Stimulated activated CD4-positive, alpha-beta T cell treated with anti-CD3 and anti-CD28 coated beads, TNF-alpha, amount 100 ng/mL, for 1 hour (primary cell): ENCODE data around the gene BSG.
A peak's percentile ranks its signal among the peaks of the same experiment; 100 is the strongest.
"Not testable (repeated sequence)": the region's sequence is repeated elsewhere in the genome, so short reads cannot be mapped to it uniquely, and the experiment has no call there.

Experiments used
- DNase-seq, 3 donors: peaks; one replicate each; pipeline ENCODE4 v3.0.0-alpha.2; 2020; ENCODE audit warnings: low read depth in 3 of 3, low spot score in 1 of 3

BSG gene

GRCh38 chr19:603779-604178 lies 31.4 kb downstream of the BSG start:
- not testable (repeated sequence) for DNase-seq

DNA sequence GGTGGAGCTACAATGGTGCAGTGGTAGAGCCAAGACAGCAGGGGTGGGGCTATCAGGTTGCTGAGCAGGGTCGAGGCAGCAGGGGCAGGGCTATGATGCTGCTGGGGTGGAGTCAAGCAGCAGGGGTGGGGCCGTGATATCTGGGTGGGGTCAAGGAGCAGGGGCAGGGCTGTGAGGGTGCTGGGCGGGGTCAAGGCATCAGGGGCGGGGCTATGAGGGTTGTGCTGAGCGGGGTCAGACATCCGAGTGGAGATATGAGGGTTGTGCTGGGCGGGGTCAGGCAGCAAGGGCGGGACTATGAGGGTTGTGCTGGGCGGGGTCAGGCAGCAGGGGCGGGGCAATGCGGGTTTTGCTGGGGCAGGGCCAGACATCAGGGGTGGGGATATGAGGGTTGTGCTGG lies 32.0 kb downstream of the BSG start:
- no peak for DNase-seq

DNA sequence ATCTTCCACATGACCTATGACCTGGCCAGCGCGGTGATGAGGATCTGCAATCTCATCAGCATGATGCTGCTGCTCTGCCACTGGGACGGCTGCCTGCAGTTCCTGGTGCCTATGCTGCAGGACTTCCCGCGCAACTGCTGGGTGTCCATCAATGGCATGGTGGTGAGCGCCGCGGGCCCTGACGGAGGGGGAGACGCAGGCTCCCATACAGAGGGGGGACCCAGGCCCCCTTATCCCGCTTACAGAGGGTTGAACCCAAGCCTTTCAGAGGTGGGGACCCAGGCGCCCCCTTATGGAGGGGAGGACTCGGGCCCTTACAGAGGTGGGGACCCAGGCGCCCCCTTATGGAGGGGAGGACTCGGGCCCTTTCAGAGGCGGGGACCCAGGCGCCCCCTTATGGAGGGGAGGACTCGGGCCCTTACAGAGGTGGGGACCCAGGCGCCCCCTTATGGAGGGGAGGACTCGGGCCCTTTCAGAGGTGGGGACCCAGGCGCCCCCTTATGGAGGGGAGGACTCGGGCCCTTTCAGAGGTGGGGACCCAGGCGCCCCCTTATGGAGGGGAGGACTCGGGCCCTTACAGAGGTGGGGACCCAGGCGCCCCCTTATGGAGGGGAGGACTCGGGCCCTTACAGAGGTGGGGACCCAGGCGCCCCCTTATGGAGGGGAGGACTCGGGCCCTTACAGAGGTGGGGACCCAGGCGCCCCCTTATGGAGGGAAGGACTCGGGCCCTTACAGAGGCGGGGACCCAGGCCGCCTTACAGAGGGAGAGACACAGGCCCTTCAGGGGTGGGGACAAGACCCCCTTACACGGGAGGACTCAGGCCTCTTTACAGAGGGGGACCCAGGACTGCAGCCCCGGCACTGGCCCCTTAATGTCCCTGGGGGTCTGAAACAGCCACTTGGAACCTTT lies 32.9 kb downstream of the BSG start:
- not testable (repeated sequence) for DNase-seq

- DNase-seq: no peak
Measured at GRCh38 chr19:607301-608154, 35.1 kb downstream of the BSG start.

GRCh38 chr19:608155-609003 lies 36.0 kb downstream of the BSG start:
- no peak for DNase-seq

DNA sequence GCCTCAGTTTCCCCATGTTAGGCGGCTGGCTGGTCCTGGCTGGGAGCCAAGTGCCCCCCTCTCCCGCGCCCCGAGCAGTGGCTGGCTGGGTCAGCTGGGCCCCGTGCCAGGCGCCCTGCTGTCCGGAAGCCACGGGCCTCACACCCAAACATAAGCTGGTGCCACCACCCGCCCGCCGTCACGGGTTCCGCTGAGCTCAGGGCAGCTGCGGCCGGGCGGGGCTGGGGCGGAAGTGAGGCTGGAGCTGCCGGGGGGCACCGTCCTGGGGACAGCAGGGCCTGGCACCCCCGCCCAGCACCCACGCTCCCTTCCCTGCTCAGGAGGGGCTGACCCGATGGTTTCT lies 36.6 kb downstream of the BSG start:
- no peak for DNase-seq

GRCh38 chr19:610071-610800 lies 37.8 kb downstream of the BSG start:
- no peak for DNase-seq

GRCh38 chr19:610801-611480 lies 38.5 kb downstream of the BSG start:
- DNase-seq: peak in 2 of 3 donors; percentile 22 to 38

DNA sequence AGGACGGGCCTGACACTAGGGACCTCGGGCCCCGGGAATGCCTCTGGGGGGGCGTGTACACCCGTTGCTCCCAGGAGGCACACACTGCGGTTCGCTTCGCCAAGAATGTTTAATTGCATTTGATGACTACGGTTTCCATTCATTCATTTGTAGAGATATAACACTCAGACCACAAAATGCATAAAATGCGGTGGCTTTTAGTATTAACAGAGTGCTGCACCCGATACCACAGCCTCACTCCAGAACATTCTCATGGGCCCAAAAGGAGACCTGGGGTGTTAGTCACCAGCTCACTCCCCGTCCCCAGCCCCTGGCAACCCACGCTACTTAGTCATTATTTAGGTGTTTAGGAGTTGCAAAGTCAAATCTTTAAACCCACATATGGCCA lies 39.1 kb downstream of the BSG start:
- peak in 1 of 3 donors; percentile 20 for DNase-seq

DNA sequence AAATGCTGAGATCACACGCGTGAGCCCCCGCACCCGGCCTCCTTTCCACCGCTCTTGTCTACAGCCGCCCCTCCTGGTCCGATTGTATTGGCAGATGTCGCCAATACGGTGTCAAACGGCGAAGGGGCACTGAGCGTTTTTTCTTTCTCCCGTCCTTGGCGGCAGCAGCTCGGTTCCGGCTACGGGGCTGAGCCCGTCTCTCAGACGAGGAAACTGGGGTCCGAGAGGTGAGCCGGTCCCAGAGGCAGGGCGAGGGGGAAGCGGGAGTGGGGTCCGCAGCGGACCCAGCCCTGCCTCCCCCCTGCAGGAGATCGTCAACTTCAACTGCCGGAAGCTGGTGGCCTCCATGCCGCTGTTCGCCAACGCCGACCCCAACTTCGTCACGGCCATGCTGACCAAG lies 40.5 kb downstream of the BSG start:
- DNase-seq: no peak

GRCh38 chr19:613732-614567 lies 41.6 kb downstream of the BSG start:
- DNase-seq: no peak

DNA sequence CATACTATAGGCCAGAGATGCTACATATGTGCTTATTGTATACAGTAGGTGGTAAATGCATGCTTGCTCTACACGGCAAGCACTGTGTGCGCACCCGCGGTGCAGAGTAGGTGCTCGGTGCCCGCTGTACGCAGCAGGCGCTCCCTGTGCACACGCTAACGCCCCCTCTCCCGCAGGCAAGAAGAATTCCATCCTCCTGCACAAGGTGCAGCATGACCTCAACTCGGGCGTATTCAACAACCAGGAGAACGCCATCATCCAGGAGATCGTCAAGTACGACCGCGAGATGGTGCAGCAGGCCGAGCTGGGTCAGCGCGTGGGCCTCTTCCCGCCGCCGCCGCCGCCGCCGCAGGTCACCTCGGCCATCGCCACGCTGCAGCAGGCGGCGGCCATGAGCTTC lies 43.2 kb downstream of the BSG start:
- DNase-seq: no peak

- no peak for DNase-seq
Measured at GRCh38 chr19:616062-616700, 43.8 kb downstream of the BSG start.

DNA sequence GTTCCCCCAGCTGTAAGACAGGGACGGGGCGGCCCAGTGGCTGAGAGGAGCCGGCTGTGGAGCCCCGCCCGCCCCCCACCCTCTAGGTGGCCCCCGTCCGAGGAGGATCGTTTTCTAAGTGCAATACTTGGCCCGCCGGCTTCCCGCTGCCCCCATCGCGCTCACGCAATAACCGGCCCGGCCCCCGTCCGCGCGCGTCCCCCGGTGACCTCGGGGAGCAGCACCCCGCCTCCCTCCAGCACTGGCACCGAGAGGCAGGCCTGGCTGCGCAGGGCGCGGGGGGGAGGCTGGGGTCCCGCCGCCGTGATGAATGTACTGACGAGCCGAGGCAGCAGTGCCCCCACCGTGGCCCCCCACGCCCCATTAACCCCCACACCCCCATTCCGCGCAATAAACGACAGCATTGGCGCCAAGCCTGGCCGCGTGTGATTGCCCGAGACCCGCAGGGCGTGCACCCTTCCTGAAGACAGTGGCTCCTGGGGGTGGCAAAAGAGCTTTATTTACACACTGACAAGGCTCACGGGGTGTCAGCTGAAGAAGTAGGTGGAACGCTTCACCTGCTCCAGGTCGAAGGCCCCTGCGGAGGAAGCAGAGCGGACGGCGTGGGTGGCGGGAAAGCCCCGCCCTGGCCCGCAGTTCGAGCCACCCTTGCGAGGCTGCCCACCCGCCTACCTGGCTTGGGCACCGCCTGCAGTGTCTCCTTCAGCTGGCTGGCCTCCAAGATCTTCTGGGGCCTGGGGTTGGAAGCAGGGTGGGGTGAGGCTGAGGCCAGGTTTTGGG lies 44.5 kb downstream of the BSG start:
- no peak for DNase-seq

- no peak for DNase-seq
Measured at GRCh38 chr19:617551-618246, 45.3 kb downstream of the BSG start.

- no peak for DNase-seq
Measured at GRCh38 chr19:618247-618619, 45.8 kb downstream of the BSG start.

DNA sequence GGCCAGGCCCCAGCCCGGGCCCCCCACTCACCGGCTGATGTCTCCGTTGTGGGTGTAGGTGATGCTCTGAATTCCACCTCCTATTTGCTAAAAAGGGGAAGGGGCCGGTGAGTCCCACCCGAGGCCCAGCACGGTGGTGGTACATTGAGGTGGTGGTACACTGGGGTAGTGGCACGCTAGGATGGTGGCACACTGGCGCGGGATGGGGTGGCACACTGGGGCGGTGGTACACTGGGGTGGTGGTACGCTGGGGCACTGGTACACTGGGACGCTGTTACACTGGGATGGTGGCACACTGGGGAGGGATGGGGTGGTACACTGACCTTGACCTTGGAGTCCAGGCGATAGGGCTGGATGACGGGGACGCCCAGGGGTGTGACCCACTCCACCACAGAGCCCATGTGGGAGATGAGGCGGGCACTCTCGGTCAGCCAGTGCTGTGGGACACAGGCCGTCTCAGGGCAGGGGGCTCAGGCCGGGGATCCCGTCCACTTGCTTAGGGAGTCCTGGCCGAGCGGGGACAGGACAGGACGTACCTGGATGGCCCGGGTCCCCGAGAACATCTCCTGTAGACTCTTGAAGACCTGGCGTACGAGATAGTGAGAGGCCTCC lies 46.4 kb downstream of the BSG start:
- DNase-seq: no peak
